Measurements from ENCODE around the gene DRG2.

GRCh38 chr17:18071751-18072150 lies 16.0 kb upstream of the DRG2 start:
- TF ChIP-seq EZH2 (IDR thresholded peaks at IDR 0.05; ENCODE audit: borderline replicate concordance, low read depth, low read length, severe bottlenecking) (no peak), CTCF (IDR thresholded peaks at IDR 0.05; ENCODE audit: extremely low read depth in 1 of 2, insufficient read depth in 1 of 2, low read depth in 1 of 2, low read length in 2 of 2) (no peak), POLR2A (IDR thresholded peaks at IDR 0.05; ENCODE audit: low read depth, low read length) (no peak), JUN (IDR thresholded peaks at IDR 0.05; ENCODE audit: borderline replicate concordance, insufficient read depth, insufficient read length, low read depth) (no peak), POLR2AphosphoS5 (IDR thresholded peaks at IDR 0.05; ENCODE audit: insufficient read depth, low read depth, low read length) (no peak), MAX (IDR thresholded peaks at IDR 0.05; ENCODE audit: insufficient read depth, insufficient read length) (no peak), MYC (IDR thresholded peaks at IDR 0.05; ENCODE audit: low read depth, low read length) (no peak), GATA2 (IDR thresholded peaks at IDR 0.05; ENCODE audit: insufficient read depth, insufficient read length, low read depth, low read length) (no peak), FOS (IDR thresholded peaks at IDR 0.05; ENCODE audit: borderline replicate concordance, insufficient read depth, low read length) (no peak)
